IgD-negative memory B cell (primary cell): ENCODE data around the gene AMZ2. TPM values are rescaled to one million over a fixed set of nuclear protein-coding genes. Genes with fewer than 3 reads are reported as not detected.
A peak's percentile ranks its signal among the peaks of the same experiment; 100 is the strongest.

ENCODE experiments used
- H3K27ac Mint-ChIP-seq, 3 donors: one replicate each; pipeline ENCODE4 v1.8.0; 2020 to 2022; ENCODE audit warnings: mild to moderate bottlenecking in 3 of 3, mixed read lengths in 3 of 3, moderate library complexity in 1 of 3
- H3K27me3 Mint-ChIP-seq: one replicate; pipeline ENCODE4 v1.8.0; 2021; ENCODE audit warnings: mixed read lengths
- H3K36me3 Mint-ChIP-seq: one replicate; pipeline ENCODE4 v1.8.0; 2020; ENCODE audit warnings: mild to moderate bottlenecking, mixed read lengths
- H3K4me1 Mint-ChIP-seq, 3 donors: one replicate each; pipeline ENCODE4 v1.8.0; 2020 to 2022; ENCODE audit warnings: mixed read lengths in 3 of 3, mild to moderate bottlenecking in 1 of 3
- H3K4me3 Mint-ChIP-seq, 4 donors: one replicate each; pipeline ENCODE4 v1.8.0; 2020 to 2022; ENCODE audit warnings: mild to moderate bottlenecking in 4 of 4, mixed read lengths in 4 of 4, moderate library complexity in 3 of 4
- H3K9me3 Mint-ChIP-seq, 3 donors: one replicate each; pipeline ENCODE4 v1.8.0; 2020 to 2021; ENCODE audit warnings: mixed read lengths in 3 of 3, mild to moderate bottlenecking in 1 of 3
- polyA plus RNA-seq: library from polyadenylated mRNA; unstranded; fragments of 300-500 nt; fragmentation: Illumina TruSeq; gene quantifications from one replicate; pipeline ENCODE4 v1.2.3, GENCODE V29; 2021

The AMZ2 gene
- polyA plus RNA-seq, 1 donor from 2014 or later, result 80.0 TPM

GRCh38 chr17:68298601-68299000, 50.8 kb downstream of the AMZ2 start:
- H3K4me1 Mint-ChIP-seq, result peaks cover 0 to 12% (median 6%) of the 10 kb centered on the region in 3 donors
- no peak overlapping the region for H3K4me3 Mint-ChIP-seq
- peaks cover 6% of the 10 kb centered on the region for H3K36me3 Mint-ChIP-seq
- H3K27me3 Mint-ChIP-seq, result no peaks in the 10 kb centered on the region
- H3K9me3 Mint-ChIP-seq, result no peaks in the 10 kb centered on the region
- no peak overlapping the region for H3K27ac Mint-ChIP-seq

- Mint-ChIP-seq H3K4me3 (no peak overlapping the region), H3K27me3 (no peaks in the 10 kb centered on the region), H3K36me3 (peaks cover 6% of the 10 kb centered on the region), H3K4me1 (peaks cover 0 to 12% (median 5%) of the 10 kb centered on the region in 3 donors), H3K9me3 (no peaks in the 10 kb centered on the region), H3K27ac (no peak overlapping the region)
Observed at GRCh38 chr17:68299817-68300216, 52.0 kb downstream of the AMZ2 start.

- Mint-ChIP-seq H3K9me3 (no peaks in the 10 kb centered on the region), H3K4me3 (no peak overlapping the region), H3K27me3 (no peaks in the 10 kb centered on the region), H3K36me3 (peaks cover 6% of the 10 kb centered on the region), H3K4me1 (peaks cover 0 to 12% (median 4%) of the 10 kb centered on the region in 3 donors), H3K27ac (peak overlapping the region in 1 of 3 donors; percentile 83)
Observed at GRCh38 chr17:68301438-68301959, 53.7 kb downstream of the AMZ2 start.

- H3K9me3 Mint-ChIP-seq, result no peaks in the 10 kb centered on the region
- no peaks in the 10 kb centered on the region for H3K27me3 Mint-ChIP-seq
- H3K36me3 Mint-ChIP-seq, result peaks cover 6% of the 10 kb centered on the region
- H3K4me1 Mint-ChIP-seq, result peaks cover 0 to 6% (median 2%) of the 10 kb centered on the region in 3 donors
- no peak overlapping the region for H3K27ac Mint-ChIP-seq
- no peak overlapping the region for H3K4me3 Mint-ChIP-seq
Observed at GRCh38 chr17:68302066-68302564, 54.3 kb downstream of the AMZ2 start.

- H3K27me3 Mint-ChIP-seq, result no peaks in the 10 kb centered on the region
- peaks cover 9% of the 10 kb centered on the region for H3K36me3 Mint-ChIP-seq
- no peaks in the 10 kb centered on the region for H3K9me3 Mint-ChIP-seq
- no peak overlapping the region for H3K27ac Mint-ChIP-seq
- no peak overlapping the region for H3K4me3 Mint-ChIP-seq
- peaks cover 0 to 3% (median 2%) of the 10 kb centered on the region in 3 donors for H3K4me1 Mint-ChIP-seq
Observed at GRCh38 chr17:68302666-68303065, 54.8 kb downstream of the AMZ2 start.

GRCh38 chr17:68304706-68305105, 56.9 kb downstream of the AMZ2 start:
- H3K4me1 Mint-ChIP-seq, result peaks cover 0 to 3% (median 2%) of the 10 kb centered on the region in 3 donors
- H3K27me3 Mint-ChIP-seq, result no peaks in the 10 kb centered on the region
- no peak overlapping the region for H3K27ac Mint-ChIP-seq
- no peak overlapping the region for H3K4me3 Mint-ChIP-seq
- H3K36me3 Mint-ChIP-seq, result peaks cover 15% of the 10 kb centered on the region
- H3K9me3 Mint-ChIP-seq, result no peaks in the 10 kb centered on the region

GRCh38 chr17:68305142-68305541, 57.3 kb downstream of the AMZ2 start:
- Mint-ChIP-seq H3K27ac (no peak overlapping the region), H3K27me3 (no peaks in the 10 kb centered on the region), H3K9me3 (no peaks in the 10 kb centered on the region), H3K4me3 (no peak overlapping the region), H3K36me3 (peaks cover 15% of the 10 kb centered on the region), H3K4me1 (peaks cover 0 to 3% (median 2%) of the 10 kb centered on the region in 3 donors)

Other genes with a start within 250 kb of the AMZ2 start
- gene KPNA2, start 212.3 kb upstream of the AMZ2 start, polyA plus RNA-seq, result 32.3 TPM
- gene SLC16A6, start 43.1 kb downstream of the AMZ2 start, polyA plus RNA-seq, result 0.33 TPM
- gene ARSG, start 43.5 kb downstream of the AMZ2 start, polyA plus RNA-seq, result 10.6 TPM
- gene WIPI1, start 209.5 kb downstream of the AMZ2 start, polyA plus RNA-seq, result 6.7 TPM